Keratinocyte (primary cell): Measurements from ENCODE around the gene PIGL. TPM values are rescaled to one million over a fixed set of nuclear protein-coding genes. Genes with fewer than 3 reads are reported as not detected.

ENCODE experiments used
- DNase-seq: peaks from one replicate; pipeline ENCODE4 v3.0.0-alpha.2; 2011; ENCODE audit warnings: low read depth, missing footprints, low spot score
- FAIRE-seq: peaks from 2 replicates; lab custom pipeline; 2011; peaks lifted over from hg19 to GRCh38; lab: Jason Lieb, UNC
- H2AFZ ChIP-seq: 2 replicates; pipeline ENCODE4 v1.6.0; 2012; ENCODE audit warnings: low read length, control low read depth, inconsistent platforms; ENCODE audit not compliant: control insufficient read depth
- H3K27ac ChIP-seq: 2 replicates; pipeline ENCODE4 v1.5.1; 2011; ENCODE audit warnings: low read length; ENCODE audit not compliant: control insufficient read depth, insufficient read depth
- H3K27me3 ChIP-seq: 3 replicates; pipeline ENCODE4 v1.6.0; 2011; ENCODE audit warnings: low read length; ENCODE audit not compliant: control insufficient read depth, insufficient read depth; ENCODE audit errors: extremely low read depth
- H3K36me3 ChIP-seq, 2 experiments: 2 replicates in 1 of 2; 3 replicates in 1 of 2; pipeline ENCODE4 v1.5.1; 2011; ENCODE audit warnings: low read length in 2 of 2, mild to moderate bottlenecking in 1 of 2; ENCODE audit not compliant: control insufficient read depth in 2 of 2, insufficient read depth in 2 of 2; ENCODE audit errors: extremely low read depth in 1 of 2
- H3K4me1 ChIP-seq: 3 replicates; pipeline ENCODE4 v1.5.1; 2011; ENCODE audit warnings: low read length; ENCODE audit not compliant: control insufficient read depth, insufficient read depth; ENCODE audit errors: extremely low read depth
- H3K4me2 ChIP-seq: 3 replicates; pipeline ENCODE4 v1.6.0; 2011; ENCODE audit warnings: low read depth, low read length; ENCODE audit not compliant: control insufficient read depth, insufficient read depth; ENCODE audit errors: extremely low read depth
- H3K4me3 ChIP-seq, 3 experiments: fragments of 200-600 bp in 1 of 3; sonication (generic) in 1 of 3; 2 replicates in 2 of 3; 3 replicates in 1 of 3; pipeline ENCODE4 v1.5.1; 2011 to 2016; ENCODE audit warnings: low read length in 3 of 3, mild to moderate bottlenecking in 3 of 3, control low read depth in 2 of 3, inconsistent platforms in 1 of 3, low read depth in 1 of 3, mixed read lengths in 1 of 3, mixed run types in 1 of 3, moderate library complexity in 1 of 3; ENCODE audit not compliant: control insufficient read depth in 2 of 3, insufficient read depth in 2 of 3; ENCODE audit errors: extremely low read depth in 1 of 3
- H3K79me2 ChIP-seq: 2 replicates; pipeline ENCODE4 v1.6.0; 2012; ENCODE audit warnings: low read length; ENCODE audit not compliant: control insufficient read depth, insufficient read depth
- H3K9ac ChIP-seq: 3 replicates; pipeline ENCODE4 v1.6.0; 2011; ENCODE audit warnings: low read length; ENCODE audit not compliant: control insufficient read depth, insufficient read depth; ENCODE audit errors: extremely low read depth
- H3K9me1 ChIP-seq: 3 replicates; pipeline ENCODE4 v1.6.0; 2011; ENCODE audit warnings: low read length; ENCODE audit not compliant: control insufficient read depth, insufficient read depth; ENCODE audit errors: extremely low read depth
- H3K9me3 ChIP-seq: 2 replicates; pipeline ENCODE4 v1.5.1; 2012; ENCODE audit warnings: low read depth, low read length; ENCODE audit not compliant: control insufficient read depth
- H4K20me1 ChIP-seq: 3 replicates; pipeline ENCODE4 v1.6.0; 2011; ENCODE audit warnings: low read length; ENCODE audit not compliant: control insufficient read depth, insufficient read depth; ENCODE audit errors: extremely low read depth
- CTCF ChIP-seq, 3 experiments: IDR thresholded peaks in 1 of 3; conservative IDR thresholded peaks in 1 of 3; optimal IDR thresholded peaks in 1 of 3; 2 replicates in 2 of 3; 3 replicates in 1 of 3; pipeline versions ENCODE3 to v1.5.1; 2011; ENCODE audit warnings: low read length in 3 of 3, mild to moderate bottlenecking in 3 of 3, moderate library complexity in 2 of 3, control low read depth in 1 of 3, inconsistent platforms in 1 of 3; ENCODE audit not compliant: insufficient read depth in 2 of 3; ENCODE audit errors: extremely low read depth in 1 of 3
- EZH2 ChIP-seq: IDR thresholded peaks from one replicate; pipeline ENCODE4 v1.6.1; 2012; ENCODE audit warnings: inconsistent platforms, mild to moderate bottlenecking, low read length, moderate library complexity
- dilution Hi-C: fragments of 300-500 bp; cut with MboI; formaldehyde crosslinking; loops from one replicate; pipeline ENCODE4 v1.7.0; 2020; ENCODE audit warnings: low sequenced_read_pairs; ENCODE audit not compliant: extremely low pct_ligation_motif_present
- polyA plus RNA-seq, 5 experiments: library from polyadenylated mRNA; depleted of rRNA in 3 of 5; stranded (reverse) in 3 of 5; stranded (forward) in 1 of 5; unstranded in 1 of 5; fragments of >200 nt; gene quantifications; 1 replicate in 1 of 5; 2 replicates in 3 of 5; 3 replicates in 1 of 5; pipeline versions ENCODE4 v1.2.1 to v1.2.3, GENCODE V29; 2011 to 2012; ENCODE audit warnings: missing spikeins in 2 of 5, low read depth in 1 of 5, low replicate concordance in 1 of 5
- small RNA-seq, 3 experiments: library from RNA; depleted of rRNA; stranded (forward); fragments of <200 nt; gene quantifications; one replicate each; pipeline ENCODE3, GENCODE V24; 2012; ENCODE audit warnings: low read depth in 3 of 3, low replicate concordance in 1 of 3; ENCODE audit not compliant: insufficient read length in 3 of 3

Gene PIGL
- polyA plus RNA-seq, 1 donor (not counting 4 experiments of a cell fraction or from before 2014, with no cell fraction given), result 21.5 TPM

- H3K27ac ChIP-seq, result no peak overlapping the region
- no peaks in the 10 kb centered on the region for H3K9me1 ChIP-seq
- TF ChIP-seq EZH2 (no peak), CTCF (optimal IDR thresholded peaks at IDR 0.05 in 1 of 3, IDR thresholded peaks at IDR 0.05 in 1 of 3, conservative IDR thresholded peaks at IDR 0.05 in 1 of 3; ENCODE audit: extremely low read depth in 1 of 3, insufficient read depth in 2 of 3, low read length in 3 of 3) (no peak)
- H3K4me2 ChIP-seq, result no peak overlapping the region
- H3K79me2 ChIP-seq, result no peaks in the 10 kb centered on the region
- FAIRE-seq (no peak), DNase-seq (no peak)
- H3K4me3 ChIP-seq, result no peak overlapping the region
- no peaks in the 10 kb centered on the region for H3K27me3 ChIP-seq
- no peak overlapping the region for H2AFZ ChIP-seq
- dilution Hi-C loops, result no loop called here
- H3K9ac ChIP-seq, result no peak overlapping the region
- no peaks in the 10 kb centered on the region for H3K36me3 ChIP-seq
- peaks cover 3% of the 10 kb centered on the region for H3K4me1 ChIP-seq
- no peaks in the 10 kb centered on the region for H3K9me3 ChIP-seq
- no peaks in the 10 kb centered on the region for H4K20me1 ChIP-seq
These were observed 154.7 kb downstream of the PIGL start for GRCh38 chr17:16371742-16372141.

- no peak overlapping the region for H3K27ac ChIP-seq
- dilution Hi-C loops, result no loop called here
- no peak for DNase-seq
These were observed 157.3 kb downstream of the PIGL start for GRCh38 chr17:16374146-16374938.

More at GRCh38 chr17:16374146-16374938, 157.3 kb downstream of the PIGL start:
- FAIRE-seq, result no peak
- Histone ChIP-seq H3K9ac (no peak overlapping the region), H3K4me2 (no peak overlapping the region), H2AFZ (no peak overlapping the region), H3K36me3 (no peaks in the 10 kb centered on the region), H3K9me3 (no peaks in the 10 kb centered on the region), H3K9me1 (no peaks in the 10 kb centered on the region), H3K79me2 (no peaks in the 10 kb centered on the region), H3K4me1 (peaks cover 15% of the 10 kb centered on the region), H3K27me3 (no peaks in the 10 kb centered on the region), H4K20me1 (no peaks in the 10 kb centered on the region), H3K4me3 (no peak overlapping the region)
- TF ChIP-seq CTCF (optimal IDR thresholded peaks at IDR 0.05 in 1 of 3, IDR thresholded peaks at IDR 0.05 in 1 of 3, conservative IDR thresholded peaks at IDR 0.05 in 1 of 3; ENCODE audit: extremely low read depth in 1 of 3, insufficient read depth in 2 of 3, low read length in 3 of 3) (no peak), EZH2 (no peak)

Small RNA genes within 50 kb of the gene (small RNA-seq; reads per million reads assigned to genes)
- gene MIR1288, result 0 reads per million in 3 experiments

Other genes with a start within 250 kb of the PIGL start
- 41.9 to 47.1 TPM (median 43.4 TPM) in 3 replicates for gene ZSWIM7, start 217.5 kb upstream of the PIGL start, polyA plus RNA-seq
- 7.1 to 14.3 TPM (median 8.3 TPM) in 3 replicates for gene TTC19, start 217.4 kb upstream of the PIGL start, polyA plus RNA-seq
- 58.2 to 80.9 TPM (median 59.8 TPM) in 3 replicates for gene NCOR1, start 1.7 kb upstream of the PIGL start, polyA plus RNA-seq
- 0.58 to 1.7 TPM (median 1.5 TPM) in 3 replicates for gene CENPV, start 136.3 kb downstream of the PIGL start, polyA plus RNA-seq
- gene UBB, start 163.9 kb downstream of the PIGL start, polyA plus RNA-seq, result 533 to 846 TPM (median 762 TPM) in 3 replicates
- 0.05 to 0.09 TPM (median 0.09 TPM) in 3 replicates for gene TRPV2, start 198.4 kb downstream of the PIGL start, polyA plus RNA-seq